Fibroblast of lung (primary cell): Measurements from ENCODE around the gene DCUN1D2. TPM values are rescaled to one million over a fixed set of nuclear protein-coding genes. Genes with fewer than 3 reads are reported as not detected.

ENCODE experiments used
- DNase-seq, 2 donors: peaks; one replicate each; pipeline versions ENCODE4 v3.0.0 to v3.0.0-alpha.2; 2010; ENCODE audit warnings: low read depth in 2 of 2
- H2AFZ ChIP-seq: 2 replicates; pipeline ENCODE4 v1.5.1; 2012; ENCODE audit warnings: low read length, control low read depth, inconsistent platforms
- H3K27ac ChIP-seq: 2 replicates; pipeline ENCODE4 v1.5.1; 2011; ENCODE audit warnings: low read length, control low read depth; ENCODE audit not compliant: insufficient read depth
- H3K27me3 ChIP-seq: 2 replicates; pipeline ENCODE4 v1.5.1; 2011; ENCODE audit warnings: mild to moderate bottlenecking, low read length; ENCODE audit not compliant: control insufficient read depth, insufficient read depth
- H3K36me3 ChIP-seq: 2 replicates; pipeline ENCODE4 v1.5.1; 2011; ENCODE audit warnings: low read length; ENCODE audit not compliant: control insufficient read depth, insufficient read depth
- H3K4me1 ChIP-seq: 2 replicates; pipeline ENCODE4 v1.5.1; 2011; ENCODE audit warnings: low read length; ENCODE audit not compliant: control insufficient read depth, insufficient read depth; ENCODE audit errors: extremely low read depth
- H3K4me2 ChIP-seq: 2 replicates; pipeline ENCODE4 v1.5.1; 2011; ENCODE audit warnings: low read length, control low read depth; ENCODE audit not compliant: insufficient read depth; ENCODE audit errors: extremely low read depth
- H3K4me3 ChIP-seq, 4 experiments: fragments of 200-600 bp in 1 of 4; sonication (generic) in 1 of 4; replicated peaks in 1 of 4; 2 replicates each; pipeline ENCODE4 v1.5.1; 2011 to 2016; ENCODE audit warnings: low read length in 4 of 4, low read depth in 3 of 4, mild to moderate bottlenecking in 3 of 4, control low read depth in 2 of 4, inconsistent platforms in 1 of 4, mixed read lengths in 1 of 4; ENCODE audit not compliant: insufficient read depth in 1 of 4; ENCODE audit errors: control extremely low read depth in 1 of 4
- H3K79me2 ChIP-seq: 2 replicates; pipeline ENCODE4 v1.5.1; 2012; ENCODE audit warnings: mild to moderate bottlenecking, low read length, inconsistent platforms; ENCODE audit not compliant: control insufficient read depth, insufficient read depth
- H3K9ac ChIP-seq: 2 replicates; pipeline ENCODE4 v1.5.1; 2011; ENCODE audit warnings: mild to moderate bottlenecking, low read length, control low read depth; ENCODE audit not compliant: insufficient read depth
- H3K9me3 ChIP-seq: 2 replicates; pipeline ENCODE4 v1.5.1; 2012; ENCODE audit warnings: low read depth, low read length; ENCODE audit not compliant: control insufficient read depth, insufficient read depth
- H4K20me1 ChIP-seq: 2 replicates; pipeline ENCODE4 v1.5.1; 2011; ENCODE audit warnings: low read length; ENCODE audit not compliant: control insufficient read depth, insufficient read depth; ENCODE audit errors: extremely low read depth
- EZH2 ChIP-seq: IDR thresholded peaks from 2 replicates; pipeline ENCODE4 v1.5.1; 2012; ENCODE audit warnings: low read length, control low read depth, mild to moderate bottlenecking; ENCODE audit errors: missing control alignments
- polyA plus RNA-seq, 2 donors: library from polyadenylated mRNA; depleted of rRNA in 1 of 2; stranded (reverse) in 1 of 2; unstranded in 1 of 2; fragments of >200 nt; gene quantifications; 2 replicates each; pipeline ENCODE4 v1.2.1, GENCODE V29; 2011 to 2012; ENCODE audit warnings: missing spikeins in 1 of 2
- total RNA-seq: library from RNA; depleted of rRNA; stranded (reverse); fragments of >200 nt; gene quantifications from 2 replicates; pipeline ENCODE4 v1.2.1, GENCODE V29; 2014
- TF ChIP-seq, protein P1 (sequence below), 2 donors: IDR thresholded peaks in 1 of 2; conservative IDR thresholded peaks in 1 of 2; 1 replicate in 1 of 2; 2 replicates in 1 of 2; pipeline ENCODE4 v1.5.1; 2011 to 2012; ENCODE audit warnings: low read length in 2 of 2, control low read depth in 1 of 2, inconsistent platforms in 1 of 2, low read depth in 1 of 2, mild to moderate bottlenecking in 1 of 2

DCUN1D2 gene
- total and polyA plus RNA-seq, 2 donors (not counting 1 experiment from before 2014, with no cell fraction given) = 10.7 to 11.6 TPM

DNA sequence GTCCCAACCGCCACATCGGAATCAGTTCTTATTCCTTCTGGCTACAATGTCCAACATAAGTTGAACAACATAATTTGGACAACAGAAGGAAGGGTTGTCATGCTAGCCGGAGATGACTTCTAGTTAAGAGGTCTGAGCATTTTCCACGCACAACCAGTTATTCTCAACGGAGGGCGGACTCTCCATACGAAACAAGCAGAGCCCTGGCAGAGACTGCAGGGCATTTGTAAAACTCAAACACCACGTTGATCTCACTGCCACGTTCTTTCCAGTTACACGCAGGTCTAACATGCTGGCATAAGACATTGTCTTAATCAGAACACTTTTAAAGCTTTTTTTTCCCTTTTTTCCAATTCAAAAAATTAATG lies 38.3 kb upstream of the DCUN1D2 start:
- no peak overlapping the region for H3K9ac ChIP-seq
- no peak overlapping the region for H3K4me3 ChIP-seq
- TF ChIP-seq EZH2 = no peak
- TF ChIP-seq, protein P1, sequence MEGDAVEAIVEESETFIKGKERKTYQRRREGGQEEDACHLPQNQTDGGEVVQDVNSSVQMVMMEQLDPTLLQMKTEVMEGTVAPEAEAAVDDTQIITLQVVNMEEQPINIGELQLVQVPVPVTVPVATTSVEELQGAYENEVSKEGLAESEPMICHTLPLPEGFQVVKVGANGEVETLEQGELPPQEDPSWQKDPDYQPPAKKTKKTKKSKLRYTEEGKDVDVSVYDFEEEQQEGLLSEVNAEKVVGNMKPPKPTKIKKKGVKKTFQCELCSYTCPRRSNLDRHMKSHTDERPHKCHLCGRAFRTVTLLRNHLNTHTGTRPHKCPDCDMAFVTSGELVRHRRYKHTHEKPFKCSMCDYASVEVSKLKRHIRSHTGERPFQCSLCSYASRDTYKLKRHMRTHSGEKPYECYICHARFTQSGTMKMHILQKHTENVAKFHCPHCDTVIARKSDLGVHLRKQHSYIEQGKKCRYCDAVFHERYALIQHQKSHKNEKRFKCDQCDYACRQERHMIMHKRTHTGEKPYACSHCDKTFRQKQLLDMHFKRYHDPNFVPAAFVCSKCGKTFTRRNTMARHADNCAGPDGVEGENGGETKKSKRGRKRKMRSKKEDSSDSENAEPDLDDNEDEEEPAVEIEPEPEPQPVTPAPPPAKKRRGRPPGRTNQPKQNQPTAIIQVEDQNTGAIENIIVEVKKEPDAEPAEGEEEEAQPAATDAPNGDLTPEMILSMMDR (conservative IDR thresholded peaks at IDR 0.05 in 1 of 2, IDR thresholded peaks at IDR 0.05 in 1 of 2; ENCODE audit: low read depth in 1 of 2, low read length in 2 of 2) = no peak
- H3K4me2 ChIP-seq = no peak overlapping the region
- H2AFZ ChIP-seq = no peak overlapping the region
- no peaks in the 10 kb centered on the region for H4K20me1 ChIP-seq
- peaks cover 26% of the 10 kb centered on the region for H3K36me3 ChIP-seq
- DNase-seq = no peak
- no peaks in the 10 kb centered on the region for H3K27me3 ChIP-seq
- no peak overlapping the region for H3K27ac ChIP-seq
- H3K79me2 ChIP-seq = peaks cover 6% of the 10 kb centered on the region
- no peaks in the 10 kb centered on the region for H3K9me3 ChIP-seq
- H3K4me1 ChIP-seq = peaks cover 3% of the 10 kb centered on the region

DNA sequence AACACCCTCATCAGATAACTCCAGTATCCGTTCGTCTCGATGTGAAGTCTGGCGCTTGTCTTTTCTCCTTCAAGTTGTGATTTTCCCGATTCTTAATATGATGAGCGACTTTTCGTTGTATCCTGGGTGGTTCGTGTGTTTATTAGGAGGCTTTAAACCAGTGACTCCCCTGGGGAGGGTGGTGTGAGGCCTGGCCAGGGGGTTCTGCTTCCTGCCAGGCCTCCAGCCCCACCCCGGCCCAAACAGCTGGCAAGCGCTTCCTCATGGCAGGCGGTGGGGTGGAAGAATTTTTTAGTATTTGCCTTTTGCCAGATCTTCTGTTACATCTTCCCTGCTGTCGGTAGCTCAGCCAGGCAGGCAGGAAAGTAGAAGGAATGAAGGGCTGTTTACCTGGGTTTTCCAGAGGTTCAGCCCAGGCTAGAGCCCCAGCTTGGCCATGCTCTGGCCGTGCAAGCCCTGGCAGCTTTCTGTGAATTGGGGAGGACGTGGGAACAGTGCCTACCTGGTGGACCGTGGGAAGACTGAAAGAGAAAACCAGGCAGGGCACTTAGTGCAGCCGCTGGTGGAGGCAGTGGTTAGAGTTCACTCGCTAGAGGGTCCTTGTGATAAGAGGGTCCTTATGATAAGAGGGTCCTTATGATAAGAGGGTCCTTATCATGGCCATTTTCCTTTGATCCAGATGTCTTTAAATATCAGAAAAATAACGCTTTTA lies 37.7 kb upstream of the DCUN1D2 start:
- no peak overlapping the region for H3K4me2 ChIP-seq
- H3K9me3 ChIP-seq = no peaks in the 10 kb centered on the region
- no peaks in the 10 kb centered on the region for H4K20me1 ChIP-seq
- no peak overlapping the region for H3K27ac ChIP-seq
- H2AFZ ChIP-seq = no peak overlapping the region
- TF ChIP-seq, protein P1 (conservative IDR thresholded peaks at IDR 0.05 in 1 of 2, IDR thresholded peaks at IDR 0.05 in 1 of 2; ENCODE audit: low read depth in 1 of 2, low read length in 2 of 2) = no peak
- no peak for TF ChIP-seq EZH2
- H3K4me1 ChIP-seq = peaks cover 3% of the 10 kb centered on the region
- no peaks in the 10 kb centered on the region for H3K27me3 ChIP-seq
- no peak for DNase-seq
- peaks cover 7% of the 10 kb centered on the region for H3K79me2 ChIP-seq
- peaks cover 26% of the 10 kb centered on the region for H3K36me3 ChIP-seq
- no peak overlapping the region for H3K9ac ChIP-seq
- no peak overlapping the region for H3K4me3 ChIP-seq

DNA sequence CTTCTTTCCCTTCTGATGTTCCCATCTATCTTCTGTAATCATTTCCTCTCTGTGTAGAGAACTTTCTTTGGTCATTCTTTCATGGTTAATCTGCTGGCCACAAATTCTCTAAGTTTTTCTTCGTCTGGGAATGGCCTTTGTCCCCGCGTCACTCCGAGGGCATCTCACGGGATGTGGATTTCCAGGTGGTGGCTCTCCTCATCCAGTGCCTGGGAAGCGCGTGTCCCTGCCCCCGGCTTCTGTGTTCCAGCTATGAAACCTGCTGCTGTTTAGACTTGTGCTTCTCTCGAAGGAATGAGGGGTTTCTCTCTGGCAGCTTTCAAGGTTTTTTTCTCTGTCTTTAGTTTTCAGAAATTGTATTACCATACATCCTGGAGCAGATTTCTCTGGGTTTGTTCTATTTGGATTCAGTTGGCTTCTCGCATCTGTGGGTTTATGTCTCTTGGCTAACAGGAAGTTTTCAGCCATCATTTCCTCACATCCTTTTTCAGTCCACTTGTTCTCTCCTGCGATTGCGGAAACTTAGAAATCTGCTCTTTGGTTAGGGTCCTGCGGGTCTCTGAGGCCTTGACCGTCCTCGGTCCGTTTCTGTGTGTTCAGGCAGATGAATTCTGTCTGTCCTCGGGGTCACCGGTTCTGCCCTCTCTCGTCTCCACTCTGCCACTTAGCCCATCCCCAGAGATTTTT lies 36.9 kb upstream of the DCUN1D2 start:
- H3K4me2 ChIP-seq = no peak overlapping the region
- no peak overlapping the region for H3K27ac ChIP-seq
- H3K79me2 ChIP-seq = peaks cover 7% of the 10 kb centered on the region

More for the DNA sequence above, 36.9 kb upstream of the DCUN1D2 start:
- no peak overlapping the region for H3K9ac ChIP-seq
- H3K4me3 ChIP-seq = no peak overlapping the region
- no peaks in the 10 kb centered on the region for H3K9me3 ChIP-seq
- H3K4me1 ChIP-seq = peaks cover 3% of the 10 kb centered on the region
- no peak for TF ChIP-seq EZH2
- TF ChIP-seq, protein P1 (conservative IDR thresholded peaks at IDR 0.05 in 1 of 2, IDR thresholded peaks at IDR 0.05 in 1 of 2; ENCODE audit: low read depth in 1 of 2, low read length in 2 of 2) = no peak
- DNase-seq = no peak
- H2AFZ ChIP-seq = no peak overlapping the region
- H3K36me3 ChIP-seq = peaks cover 26% of the 10 kb centered on the region
- H4K20me1 ChIP-seq = no peaks in the 10 kb centered on the region
- H3K27me3 ChIP-seq = no peaks in the 10 kb centered on the region
